Breast epithelium (tissue), 4 donors: ENCODE results near the gene ATP23. TPM values are rescaled to one million over a fixed set of nuclear protein-coding genes. Genes with fewer than 3 reads are reported as not detected.
A peak's percentile ranks its signal among the peaks of the same experiment; 100 is the strongest.

ENCODE experiments used
- DNase-seq, 2 donors: peaks; one replicate each; pipeline ENCODE4 v3.0.0-alpha.2; 2019; ENCODE audit warnings: low spot score in 2 of 2
- H3K27ac ChIP-seq, 2 donors: fragments of 200-600 bp; sonication (generic) in 1 of 2; one replicate each; pipeline ENCODE4 v1.5.1; 2016 to 2019; ENCODE audit warnings: mild to moderate bottlenecking in 1 of 2
- H3K27me3 ChIP-seq, 2 donors: fragments of 200-600 bp; sonication (generic) in 1 of 2; one replicate each; pipeline versions ENCODE4 v1.5.1 to v1.6.0; 2017 to 2019; ENCODE audit warnings: control low read depth in 1 of 2, mild to moderate bottlenecking in 1 of 2
- H3K36me3 ChIP-seq: fragments of 200-600 bp; one replicate; pipeline ENCODE4 v1.5.1; 2019
- H3K4me1 ChIP-seq, 2 donors: fragments of 200-600 bp; sonication (generic); one replicate each; pipeline ENCODE4 v1.5.1; 2016 to 2019; ENCODE audit warnings: control low read depth in 1 of 2
- H3K4me3 ChIP-seq, 3 donors: fragments of 200-600 bp; sonication (generic); 1 replicate in 2 of 3; 2 replicates in 1 of 3; pipeline ENCODE4 v1.5.1; 2016 to 2019; ENCODE audit warnings: mild to moderate bottlenecking in 3 of 3, moderate library complexity in 2 of 3
- H3K9me3 ChIP-seq, 2 donors: fragments of 200-600 bp; sonication (generic) in 1 of 2; one replicate each; pipeline ENCODE4 v1.5.1; 2016 to 2019; ENCODE audit warnings: control low read depth in 1 of 2
- POLR2A ChIP-seq: fragments of 450-650 bp; IDR thresholded peaks from one replicate; pipeline ENCODE4 v1.6.1; 2016; ENCODE audit warnings: antibody characterized with exemption, mild to moderate bottlenecking, moderate library complexity
- POLR2AphosphoS5 ChIP-seq, 3 donors: sonication (generic); formaldehyde crosslinking; IDR thresholded peaks; one replicate each; pipeline ENCODE4 v1.6.1; 2017; ENCODE audit warnings: antibody characterized with exemption in 3 of 3
- intact Hi-C: fragments of 100-400 bp; cut with DNase I; formaldehyde crosslinking; loops from one replicate; pipeline ENCODE4 v1.15.1; 2023; ENCODE audit warnings: low total_unique reads
- total RNA-seq, 3 donors: library from RNA; depleted of rRNA; stranded (reverse); fragments of >200 nt; gene quantifications; one replicate each; pipeline ENCODE4 v1.1.0, GENCODE V29; 2016
- TF ChIP-seq, protein P1 (sequence below), 3 donors: fragments of 450-650 bp; IDR thresholded peaks; one replicate each; pipeline ENCODE4 v1.5.1; 2016 to 2017; ENCODE audit warnings: antibody characterized with exemption in 3 of 3, mild to moderate bottlenecking in 3 of 3, moderate library complexity in 3 of 3

ATP23 gene
- total RNA-seq, 3 donors from 2014 or later: 6.4 to 33.1 (median 13.4) TPM

DNA sequence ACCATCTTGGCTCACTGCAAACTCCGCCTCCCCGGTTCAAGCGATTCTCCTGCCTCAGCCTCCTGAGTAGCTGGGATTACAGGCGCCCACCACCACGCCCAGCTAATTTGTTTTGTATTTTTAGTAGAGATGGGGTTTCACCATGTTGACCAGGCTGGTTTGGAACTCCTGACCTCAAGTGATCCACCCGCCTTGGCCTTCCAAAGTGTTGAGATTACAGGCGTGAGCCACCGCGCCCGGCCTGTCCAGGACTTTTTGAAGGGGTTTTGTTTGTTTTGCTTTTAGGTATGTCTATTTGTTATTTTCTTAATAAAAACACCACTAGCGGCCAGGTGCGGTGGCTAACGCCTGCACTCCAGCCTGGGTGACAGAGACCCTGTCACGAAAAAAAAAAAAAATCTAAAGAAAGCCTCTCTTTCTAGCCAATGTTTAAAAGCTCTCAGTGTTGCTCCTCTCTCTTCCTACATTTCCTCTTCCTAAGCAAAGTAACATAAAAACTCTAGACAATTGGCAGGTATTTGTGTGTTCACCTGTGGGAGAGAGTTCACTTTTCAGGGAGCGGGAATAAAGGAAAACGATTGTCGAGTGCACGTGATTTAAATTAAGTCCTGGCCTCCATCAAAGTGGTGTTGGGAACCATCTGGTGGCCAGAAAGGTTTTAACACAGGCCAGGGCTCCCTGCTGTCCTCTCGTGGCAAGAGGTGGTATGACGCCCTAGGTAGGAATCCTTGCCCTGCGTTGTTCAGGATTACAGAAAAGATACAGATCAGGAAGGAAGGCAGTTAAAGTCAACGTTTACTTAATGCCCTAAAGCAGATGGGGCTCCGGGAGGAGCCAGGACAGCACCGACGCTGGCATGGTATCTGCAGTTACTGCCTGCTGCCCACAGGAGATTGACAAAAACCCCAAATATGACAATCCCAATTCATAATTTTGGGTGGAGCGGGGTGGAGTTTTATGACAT is 36.2 kb upstream of the ATP23 start:
- H3K9me3 ChIP-seq: no peaks in the 10 kb centered on the region
- H3K36me3 ChIP-seq: no peaks in the 10 kb centered on the region
- intact Hi-C loops: no loop called here
- peak overlapping the region in 1 of 3 donors; percentile 6 for H3K4me3 ChIP-seq
- H3K4me1 ChIP-seq: peaks cover 0 to 6% of the 10 kb centered on the region in 2 donors
- no peaks in the 10 kb centered on the region for H3K27me3 ChIP-seq
- no peak for TF ChIP-seq POLR2A
- TF ChIP-seq POLR2AphosphoS5 (IDR thresholded peaks at IDR 0.05): peak; percentile 68 to 96 (median 87)
- TF ChIP-seq, protein P1, sequence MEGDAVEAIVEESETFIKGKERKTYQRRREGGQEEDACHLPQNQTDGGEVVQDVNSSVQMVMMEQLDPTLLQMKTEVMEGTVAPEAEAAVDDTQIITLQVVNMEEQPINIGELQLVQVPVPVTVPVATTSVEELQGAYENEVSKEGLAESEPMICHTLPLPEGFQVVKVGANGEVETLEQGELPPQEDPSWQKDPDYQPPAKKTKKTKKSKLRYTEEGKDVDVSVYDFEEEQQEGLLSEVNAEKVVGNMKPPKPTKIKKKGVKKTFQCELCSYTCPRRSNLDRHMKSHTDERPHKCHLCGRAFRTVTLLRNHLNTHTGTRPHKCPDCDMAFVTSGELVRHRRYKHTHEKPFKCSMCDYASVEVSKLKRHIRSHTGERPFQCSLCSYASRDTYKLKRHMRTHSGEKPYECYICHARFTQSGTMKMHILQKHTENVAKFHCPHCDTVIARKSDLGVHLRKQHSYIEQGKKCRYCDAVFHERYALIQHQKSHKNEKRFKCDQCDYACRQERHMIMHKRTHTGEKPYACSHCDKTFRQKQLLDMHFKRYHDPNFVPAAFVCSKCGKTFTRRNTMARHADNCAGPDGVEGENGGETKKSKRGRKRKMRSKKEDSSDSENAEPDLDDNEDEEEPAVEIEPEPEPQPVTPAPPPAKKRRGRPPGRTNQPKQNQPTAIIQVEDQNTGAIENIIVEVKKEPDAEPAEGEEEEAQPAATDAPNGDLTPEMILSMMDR (IDR thresholded peaks at IDR 0.05): peak; percentile 100
- peak overlapping the region in 1 of 2 donors; percentile 48 for H3K27ac ChIP-seq
- peak; percentile 85 to 88 for DNase-seq

DNA sequence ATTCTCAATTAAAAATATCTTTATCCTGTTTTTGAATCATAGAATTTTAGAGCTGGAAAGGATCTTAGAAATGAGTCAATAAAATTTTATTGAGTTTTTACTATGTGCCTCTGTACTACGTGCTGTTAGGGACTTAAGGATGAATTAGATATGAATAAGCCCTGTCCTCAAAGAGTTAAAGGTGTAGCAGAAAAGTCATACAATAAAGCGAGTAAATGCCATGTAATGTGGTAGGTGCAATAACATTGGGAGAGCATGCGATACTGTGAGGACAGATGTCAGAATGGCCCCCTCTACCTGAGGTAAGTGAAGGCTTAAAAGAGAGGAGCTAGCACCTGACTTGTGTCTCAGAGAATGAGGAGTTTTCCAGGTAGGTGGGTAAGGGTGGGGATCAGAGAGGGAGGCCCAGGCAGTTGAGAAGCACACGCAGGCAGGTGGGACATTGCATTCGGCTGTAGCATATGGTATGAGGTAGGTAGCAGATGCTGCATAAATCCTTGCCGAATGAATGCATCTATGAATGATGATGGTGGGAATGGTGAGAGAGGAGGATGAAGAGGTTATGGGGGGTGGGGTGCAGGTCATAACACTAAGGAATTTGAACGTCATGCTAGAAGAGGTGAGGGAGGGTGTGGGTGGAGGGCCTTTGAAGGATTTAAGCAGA is 35.4 kb upstream of the ATP23 start:
- intact Hi-C loops: no loop called here
- Histone ChIP-seq H3K4me1 (peaks cover 0 to 6% of the 10 kb centered on the region in 2 donors), H3K4me3 (no peak overlapping the region), H3K36me3 (no peaks in the 10 kb centered on the region), H3K27ac (no peak overlapping the region), H3K27me3 (no peaks in the 10 kb centered on the region), H3K9me3 (no peaks in the 10 kb centered on the region)
- TF ChIP-seq, protein P1 (IDR thresholded peaks at IDR 0.05): no peak
- no peak for TF ChIP-seq POLR2A
- no peak for TF ChIP-seq POLR2AphosphoS5 (IDR thresholded peaks at IDR 0.05)
- DNase-seq: no peak

DNA sequence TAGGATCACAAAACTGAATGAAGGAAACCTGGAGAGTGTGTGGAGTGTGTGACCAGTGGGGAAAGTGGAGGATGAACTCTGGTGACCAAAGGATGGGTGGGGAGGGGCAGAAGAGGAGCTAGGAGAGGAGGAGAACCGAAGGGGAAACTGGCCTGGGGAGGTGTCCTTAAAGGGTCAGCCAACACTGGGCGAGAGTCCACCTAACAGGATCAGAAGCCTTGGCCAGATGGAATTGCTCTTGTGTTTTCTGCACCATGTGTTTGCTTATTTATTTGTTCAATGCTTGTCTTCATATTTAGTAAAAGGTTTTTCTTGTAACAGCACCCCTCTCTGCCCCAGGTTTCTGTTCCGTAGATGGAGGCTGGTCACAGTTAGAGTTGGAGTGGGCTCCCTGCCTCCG is 34.5 kb upstream of the ATP23 start:
- no peak overlapping the region for H3K4me3 ChIP-seq
- no peak overlapping the region for H3K27ac ChIP-seq
- peaks cover 0 to 6% of the 10 kb centered on the region in 2 donors for H3K4me1 ChIP-seq
- DNase-seq: no peak
- H3K36me3 ChIP-seq: no peaks in the 10 kb centered on the region
- intact Hi-C loops: no loop called here
- TF ChIP-seq, protein P1 (IDR thresholded peaks at IDR 0.05): no peak
- TF ChIP-seq POLR2A: no peak
- no peak for TF ChIP-seq POLR2AphosphoS5 (IDR thresholded peaks at IDR 0.05)
- no peaks in the 10 kb centered on the region for H3K9me3 ChIP-seq
- no peaks in the 10 kb centered on the region for H3K27me3 ChIP-seq

DNA sequence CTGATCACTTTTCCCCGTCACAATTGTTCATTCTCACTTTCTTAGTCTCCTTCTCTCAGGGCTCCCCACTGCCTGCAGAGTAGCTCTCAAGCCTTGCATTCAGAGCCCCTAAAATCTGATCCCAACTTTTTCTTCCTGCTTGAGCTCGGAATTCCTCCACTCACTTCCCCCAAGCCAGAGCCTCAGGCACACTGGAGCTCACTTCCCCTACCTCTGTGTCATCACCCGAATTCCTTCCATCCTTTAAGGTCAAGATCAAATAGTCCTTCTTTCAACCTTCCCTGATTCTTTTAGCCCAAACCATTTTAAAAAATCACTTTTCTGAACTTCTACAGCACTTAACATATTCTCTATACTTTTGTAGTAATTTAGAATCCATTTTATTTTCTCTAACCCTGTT is 34.1 kb upstream of the ATP23 start:
- no peaks in the 10 kb centered on the region for H3K27me3 ChIP-seq
- TF ChIP-seq POLR2A (no peak), POLR2AphosphoS5 (IDR thresholded peaks at IDR 0.05) (no peak)
- TF ChIP-seq, protein P1 (IDR thresholded peaks at IDR 0.05): no peak
- intact Hi-C loops: no loop called here
- no peak overlapping the region for H3K4me3 ChIP-seq
- no peak overlapping the region for H3K27ac ChIP-seq
- H3K4me1 ChIP-seq: peaks cover 0 to 6% of the 10 kb centered on the region in 2 donors
- no peak for DNase-seq
- H3K9me3 ChIP-seq: no peaks in the 10 kb centered on the region
- H3K36me3 ChIP-seq: no peaks in the 10 kb centered on the region

DNA sequence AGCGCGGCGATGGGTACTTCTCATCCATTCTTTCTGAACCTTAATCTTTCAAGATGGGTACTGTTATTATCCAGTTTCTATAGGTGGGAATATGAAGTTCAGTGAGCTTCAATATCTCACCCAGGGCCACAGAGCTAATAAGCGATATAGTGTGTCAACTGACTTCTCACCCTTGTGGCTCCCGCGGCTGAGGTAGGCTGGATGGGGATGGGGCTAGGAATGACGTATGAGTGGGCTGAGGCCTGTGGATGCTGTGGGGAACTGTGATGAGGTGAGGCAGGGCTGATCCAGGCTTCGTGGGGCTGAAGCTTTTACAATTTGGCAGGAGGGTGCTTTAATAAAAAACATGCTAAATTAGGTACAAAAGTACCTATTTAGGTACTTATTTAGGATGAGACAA is 32.9 kb upstream of the ATP23 start:
- peaks cover 0 to 6% of the 10 kb centered on the region in 2 donors for H3K4me1 ChIP-seq
- TF ChIP-seq POLR2AphosphoS5 (IDR thresholded peaks at IDR 0.05) (no peak), POLR2A (no peak)
- TF ChIP-seq, protein P1 (IDR thresholded peaks at IDR 0.05): no peak
- no peaks in the 10 kb centered on the region for H3K36me3 ChIP-seq
- no peak overlapping the region for H3K4me3 ChIP-seq
- H3K27me3 ChIP-seq: no peaks in the 10 kb centered on the region
- intact Hi-C loops: no loop called here
- DNase-seq: no peak
- H3K9me3 ChIP-seq: no peaks in the 10 kb centered on the region
- H3K27ac ChIP-seq: no peak overlapping the region
